ENCODE data around the gene PDE3B.

The PDE3B gene

DNA sequence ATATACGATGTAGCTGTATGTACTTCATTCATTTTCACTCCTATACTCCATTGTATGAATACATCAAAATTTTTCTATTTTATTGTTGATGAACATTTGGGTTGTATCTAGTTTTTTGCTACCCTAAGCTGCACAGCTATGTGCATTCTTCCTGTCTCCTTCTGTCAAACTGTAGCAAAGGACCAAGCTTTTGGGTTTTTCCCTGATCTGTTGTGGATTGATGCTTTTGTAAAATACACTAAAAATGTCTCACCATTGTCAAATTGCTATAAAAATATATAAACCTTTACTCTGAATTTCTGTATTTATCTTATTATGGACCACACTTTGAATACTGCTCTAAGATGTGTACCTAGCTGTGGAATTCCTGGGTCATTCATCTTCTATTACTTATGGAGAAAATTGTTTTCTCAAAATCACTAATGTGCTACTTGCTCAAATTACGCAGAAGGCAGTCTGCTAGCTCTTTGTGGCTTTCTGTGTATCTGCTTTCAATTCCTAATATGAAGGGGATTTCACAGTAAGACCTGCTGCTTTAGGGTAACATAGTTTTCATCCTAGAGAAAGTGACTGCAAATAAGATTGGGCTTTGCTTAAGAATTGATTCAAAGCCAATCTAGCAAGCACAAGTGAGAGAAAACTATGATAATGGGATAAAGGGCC is 125.1 kb downstream of the PDE3B start:
- no peak for DNase-seq (ENCODE audit: low read depth in 1 of 2, low spot score in 1 of 2)
- H3K27ac ChIP-seq (replicated peaks), result no peak overlapping the region
- TF ChIP-seq, protein P1, sequence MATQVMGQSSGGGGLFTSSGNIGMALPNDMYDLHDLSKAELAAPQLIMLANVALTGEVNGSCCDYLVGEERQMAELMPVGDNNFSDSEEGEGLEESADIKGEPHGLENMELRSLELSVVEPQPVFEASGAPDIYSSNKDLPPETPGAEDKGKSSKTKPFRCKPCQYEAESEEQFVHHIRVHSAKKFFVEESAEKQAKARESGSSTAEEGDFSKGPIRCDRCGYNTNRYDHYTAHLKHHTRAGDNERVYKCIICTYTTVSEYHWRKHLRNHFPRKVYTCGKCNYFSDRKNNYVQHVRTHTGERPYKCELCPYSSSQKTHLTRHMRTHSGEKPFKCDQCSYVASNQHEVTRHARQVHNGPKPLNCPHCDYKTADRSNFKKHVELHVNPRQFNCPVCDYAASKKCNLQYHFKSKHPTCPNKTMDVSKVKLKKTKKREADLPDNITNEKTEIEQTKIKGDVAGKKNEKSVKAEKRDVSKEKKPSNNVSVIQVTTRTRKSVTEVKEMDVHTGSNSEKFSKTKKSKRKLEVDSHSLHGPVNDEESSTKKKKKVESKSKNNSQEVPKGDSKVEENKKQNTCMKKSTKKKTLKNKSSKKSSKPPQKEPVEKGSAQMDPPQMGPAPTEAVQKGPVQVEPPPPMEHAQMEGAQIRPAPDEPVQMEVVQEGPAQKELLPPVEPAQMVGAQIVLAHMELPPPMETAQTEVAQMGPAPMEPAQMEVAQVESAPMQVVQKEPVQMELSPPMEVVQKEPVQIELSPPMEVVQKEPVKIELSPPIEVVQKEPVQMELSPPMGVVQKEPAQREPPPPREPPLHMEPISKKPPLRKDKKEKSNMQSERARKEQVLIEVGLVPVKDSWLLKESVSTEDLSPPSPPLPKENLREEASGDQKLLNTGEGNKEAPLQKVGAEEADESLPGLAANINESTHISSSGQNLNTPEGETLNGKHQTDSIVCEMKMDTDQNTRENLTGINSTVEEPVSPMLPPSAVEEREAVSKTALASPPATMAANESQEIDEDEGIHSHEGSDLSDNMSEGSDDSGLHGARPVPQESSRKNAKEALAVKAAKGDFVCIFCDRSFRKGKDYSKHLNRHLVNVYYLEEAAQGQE (IDR thresholded peaks at IDR 0.05; ENCODE audit: insufficient replicate concordance, low read depth), result no peak
- no peak for TF ChIP-seq GABPA (IDR thresholded peaks at IDR 0.05; ENCODE audit: low read depth)
- TF ChIP-seq POLR2AphosphoS5 (IDR thresholded peaks at IDR 0.05; ENCODE audit: low read depth), result no peak
- TF ChIP-seq, protein P2, sequence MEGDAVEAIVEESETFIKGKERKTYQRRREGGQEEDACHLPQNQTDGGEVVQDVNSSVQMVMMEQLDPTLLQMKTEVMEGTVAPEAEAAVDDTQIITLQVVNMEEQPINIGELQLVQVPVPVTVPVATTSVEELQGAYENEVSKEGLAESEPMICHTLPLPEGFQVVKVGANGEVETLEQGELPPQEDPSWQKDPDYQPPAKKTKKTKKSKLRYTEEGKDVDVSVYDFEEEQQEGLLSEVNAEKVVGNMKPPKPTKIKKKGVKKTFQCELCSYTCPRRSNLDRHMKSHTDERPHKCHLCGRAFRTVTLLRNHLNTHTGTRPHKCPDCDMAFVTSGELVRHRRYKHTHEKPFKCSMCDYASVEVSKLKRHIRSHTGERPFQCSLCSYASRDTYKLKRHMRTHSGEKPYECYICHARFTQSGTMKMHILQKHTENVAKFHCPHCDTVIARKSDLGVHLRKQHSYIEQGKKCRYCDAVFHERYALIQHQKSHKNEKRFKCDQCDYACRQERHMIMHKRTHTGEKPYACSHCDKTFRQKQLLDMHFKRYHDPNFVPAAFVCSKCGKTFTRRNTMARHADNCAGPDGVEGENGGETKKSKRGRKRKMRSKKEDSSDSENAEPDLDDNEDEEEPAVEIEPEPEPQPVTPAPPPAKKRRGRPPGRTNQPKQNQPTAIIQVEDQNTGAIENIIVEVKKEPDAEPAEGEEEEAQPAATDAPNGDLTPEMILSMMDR (IDR thresholded peaks at IDR 0.05; ENCODE audit: insufficient read depth, low read length), result no peak
- no peak for TF ChIP-seq SPI1 (IDR thresholded peaks at IDR 0.05; ENCODE audit: borderline replicate concordance, low read depth)
- no peaks in the 10 kb centered on the region for H3K27me3 ChIP-seq (ENCODE audit: insufficient read depth, poor library complexity, severe bottlenecking)
- H3K4me3 ChIP-seq (replicated peaks; ENCODE audit: insufficient read depth, low read length), result no peak overlapping the region

DNA sequence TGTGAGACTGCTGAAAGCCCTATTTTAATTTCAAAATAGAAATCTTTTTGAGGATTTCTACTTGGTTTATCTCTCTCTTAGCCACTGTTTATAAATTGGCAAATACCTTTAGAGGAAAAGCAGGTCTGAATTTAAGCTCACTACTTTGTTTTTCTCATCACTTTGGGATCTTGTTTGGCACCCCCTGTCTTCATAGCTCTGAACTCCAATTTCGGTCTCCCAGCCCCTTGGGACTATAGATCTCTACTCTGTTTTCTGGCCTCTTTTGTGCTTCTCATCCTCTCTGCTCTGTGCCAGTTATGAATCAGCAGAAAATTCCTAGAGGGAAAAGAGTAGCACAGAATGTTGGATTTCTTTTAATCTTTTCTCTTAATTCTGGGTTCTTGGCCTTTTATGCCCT is 130.2 kb downstream of the PDE3B start:
- Histone ChIP-seq H3K27me3 (ENCODE audit: insufficient read depth, poor library complexity, severe bottlenecking) (no peaks in the 10 kb centered on the region), H3K4me3 (replicated peaks; ENCODE audit: insufficient read depth, low read length) (no peak overlapping the region), H3K27ac (replicated peaks) (no peak overlapping the region)
- no peak for DNase-seq (ENCODE audit: low read depth in 1 of 2, low spot score in 1 of 2)
- no peak for TF ChIP-seq SPI1 (IDR thresholded peaks at IDR 0.05; ENCODE audit: borderline replicate concordance, low read depth)
- TF ChIP-seq GABPA (IDR thresholded peaks at IDR 0.05; ENCODE audit: low read depth), result no peak
- TF ChIP-seq, protein P2 (IDR thresholded peaks at IDR 0.05; ENCODE audit: insufficient read depth, low read length), result no peak
- TF ChIP-seq POLR2AphosphoS5 (IDR thresholded peaks at IDR 0.05; ENCODE audit: low read depth), result no peak

DNA sequence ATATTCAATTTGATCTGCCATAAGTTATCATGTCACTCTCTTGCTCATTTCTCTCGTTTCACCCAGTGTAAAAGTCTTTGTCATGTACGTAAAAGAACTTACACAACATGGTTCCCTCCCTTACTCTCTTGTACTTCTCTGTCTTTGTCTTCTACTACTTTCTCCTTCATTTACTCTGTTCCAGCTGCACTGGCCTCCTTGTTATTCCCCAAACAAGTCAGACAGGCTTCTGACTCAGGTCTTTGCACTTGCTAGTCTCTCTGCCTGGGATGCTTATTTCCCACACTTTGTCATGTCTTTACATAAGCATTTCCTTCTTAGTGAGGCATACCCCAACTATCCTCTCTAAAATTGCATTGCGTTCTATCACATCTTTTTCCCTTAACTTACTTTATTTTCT is 131.1 kb downstream of the PDE3B start:
- H3K4me3 ChIP-seq (replicated peaks; ENCODE audit: insufficient read depth, low read length), result no peak overlapping the region
- no peak overlapping the region for H3K27ac ChIP-seq (replicated peaks)
- no peaks in the 10 kb centered on the region for H3K27me3 ChIP-seq (ENCODE audit: insufficient read depth, poor library complexity, severe bottlenecking)
- DNase-seq (ENCODE audit: low read depth in 1 of 2, low spot score in 1 of 2), result no peak
- TF ChIP-seq, protein P1 (IDR thresholded peaks at IDR 0.05; ENCODE audit: insufficient replicate concordance, low read depth), result no peak
- TF ChIP-seq GABPA (IDR thresholded peaks at IDR 0.05; ENCODE audit: low read depth) (no peak), SPI1 (IDR thresholded peaks at IDR 0.05; ENCODE audit: borderline replicate concordance, low read depth) (no peak), POLR2AphosphoS5 (IDR thresholded peaks at IDR 0.05; ENCODE audit: low read depth) (no peak)
- TF ChIP-seq, protein P2 (IDR thresholded peaks at IDR 0.05; ENCODE audit: insufficient read depth, low read length), result no peak

- TF ChIP-seq SPI1 (IDR thresholded peaks at IDR 0.05; ENCODE audit: borderline replicate concordance, low read depth), result no peak
- TF ChIP-seq, protein P1 (IDR thresholded peaks at IDR 0.05; ENCODE audit: insufficient replicate concordance, low read depth), result no peak
- TF ChIP-seq, protein P2 (IDR thresholded peaks at IDR 0.05; ENCODE audit: insufficient read depth, low read length), result no peak
- TF ChIP-seq POLR2AphosphoS5 (IDR thresholded peaks at IDR 0.05; ENCODE audit: low read depth), result no peak
- no peak for TF ChIP-seq GABPA (IDR thresholded peaks at IDR 0.05; ENCODE audit: low read depth)
- DNase-seq (ENCODE audit: low read depth in 1 of 2, low spot score in 1 of 2), result no peak
- no peaks in the 10 kb centered on the region for H3K27me3 ChIP-seq (ENCODE audit: insufficient read depth, poor library complexity, severe bottlenecking)
- no peak overlapping the region for H3K27ac ChIP-seq (replicated peaks)
- H3K4me3 ChIP-seq (replicated peaks; ENCODE audit: insufficient read depth, low read length), result no peak overlapping the region
Observed at GRCh38 chr11:14775897-14776296, 132.3 kb downstream of the PDE3B start.

Data from HL-60 (cell line).